H1 (cell line): Measurements from ENCODE around the gene ORMDL3. TPM values are rescaled to one million over a fixed set of nuclear protein-coding genes. Genes with fewer than 3 reads are reported as not detected.

Source experiments
- CTCF ChIA-PET: fragments of 300-600 bp; sonication (Branson Sonifier 250); formaldehyde crosslinking; loops from one replicate; lab custom pipeline; 2021; ENCODE audit not compliant: partially characterized antibody; lab: Charles Lee
- POLR2A ChIA-PET: fragments of 300-600 bp; sonication (Branson Sonifier 250); formaldehyde crosslinking; loops from one replicate; lab custom pipeline; 2021; ENCODE audit warnings: inconsistent platforms; ENCODE audit not compliant: partially characterized antibody; lab: Charles Lee
- DNase-seq, 2 experiments: peaks; one replicate each; pipeline versions ENCODE4 v3.0.0 to v3.0.0-alpha.2; 2010 to 2022; ENCODE audit warnings: low spot score in 2 of 2, low read depth in 1 of 2, mixed read lengths in 1 of 2
- FAIRE-seq: peaks from 2 replicates; lab custom pipeline; 2011; peaks lifted over from hg19 to GRCh38; lab: Jason Lieb, UNC
- H2AFZ ChIP-seq: 2 replicates; pipeline ENCODE4 v1.8.1; 2012; ENCODE audit warnings: low read length, inconsistent platforms
- H2AK5ac ChIP-seq: 2 replicates; pipeline ENCODE4 v1.6.1; 2013; ENCODE audit warnings: low read depth, low read length
- H2BK120ac ChIP-seq: replicated peaks from 2 replicates; pipeline ENCODE3; 2013; ENCODE audit warnings: low read depth, low read length, inconsistent platforms
- H2BK12ac ChIP-seq: 2 replicates; pipeline ENCODE4 v1.6.1; 2013; ENCODE audit warnings: low read depth, low read length
- H2BK15ac ChIP-seq: 2 replicates; pipeline ENCODE4 v1.6.1; 2013; ENCODE audit warnings: low read length
- H2BK20ac ChIP-seq: 2 replicates; pipeline ENCODE4 v1.6.1; 2013; ENCODE audit warnings: low read length
- H2BK5ac ChIP-seq: 2 replicates; pipeline ENCODE4 v1.6.1; 2013; ENCODE audit warnings: low read depth, low read length
- H3K14ac ChIP-seq: 2 replicates; pipeline ENCODE4 v1.6.1; 2013; ENCODE audit warnings: inconsistent platforms; ENCODE audit not compliant: insufficient read length
- H3K18ac ChIP-seq: 2 replicates; pipeline ENCODE4 v1.6.1; 2013; ENCODE audit warnings: low read length; ENCODE audit errors: extremely low read depth
- H3K23ac ChIP-seq: 2 replicates; pipeline ENCODE4 v1.6.1; 2013; ENCODE audit warnings: inconsistent platforms; ENCODE audit not compliant: insufficient read length
- H3K23me2 ChIP-seq: 2 replicates; pipeline ENCODE4 v1.6.1; 2013; ENCODE audit warnings: low read depth, low read length
- H3K27ac ChIP-seq: 2 replicates; pipeline ENCODE4 v1.6.1; 2011; ENCODE audit warnings: low read depth, low read length, inconsistent platforms
- H3K27me3 ChIP-seq, 4 experiments: replicated peaks in 1 of 4; 1 replicate in 1 of 4; 2 replicates in 3 of 4; pipeline versions ENCODE4 v1.6.1 to v1.8.1; 2011 to 2013; ENCODE audit warnings: low read length in 3 of 4, mild to moderate bottlenecking in 3 of 4, inconsistent platforms in 2 of 4, mixed read lengths in 2 of 4, moderate library complexity in 1 of 4; ENCODE audit not compliant: control insufficient read depth in 3 of 4, insufficient read depth in 3 of 4; ENCODE audit errors: extremely low read depth in 1 of 4
- H3K36me3 ChIP-seq, 4 experiments: 2 replicates each; pipeline versions ENCODE4 v1.6.1 to v1.8.1; 2011 to 2013; ENCODE audit warnings: mild to moderate bottlenecking in 4 of 4, low read length in 3 of 4, moderate library complexity in 2 of 4, control low read depth in 1 of 4, inconsistent platforms in 1 of 4; ENCODE audit not compliant: insufficient read depth in 4 of 4, control insufficient read depth in 2 of 4
- H3K4ac ChIP-seq: replicated peaks from 2 replicates; pipeline ENCODE3; 2013; ENCODE audit warnings: low read length, low read depth, mixed read lengths, inconsistent platforms; ENCODE audit not compliant: insufficient read length
- H3K4me1 ChIP-seq, 4 experiments: replicated peaks in 1 of 4; 1 replicate in 1 of 4; 2 replicates in 3 of 4; pipeline versions ENCODE4 v1.6.1 to v1.8.1; 2011 to 2013; ENCODE audit warnings: low read length in 3 of 4, inconsistent platforms in 2 of 4, mixed read lengths in 1 of 4; ENCODE audit not compliant: insufficient read depth in 4 of 4, control insufficient read depth in 3 of 4
- H3K4me2 ChIP-seq, 2 experiments: 2 replicates each; pipeline versions ENCODE4 v1.6.1 to v1.8.1; 2011 to 2013; ENCODE audit warnings: low read depth in 2 of 2, low read length in 2 of 2, control low read depth in 1 of 2, inconsistent platforms in 1 of 2, mild to moderate bottlenecking in 1 of 2; ENCODE audit not compliant: insufficient read depth in 1 of 2
- H3K4me3 ChIP-seq, 4 experiments: fragments of 200-600, 300-600 bp in 1 of 4; sonication (generic), shearing (Covaris generic), sonication (Bioruptor Twin) in 1 of 4; 2 replicates each; pipeline versions ENCODE4 v1.5.1 to v1.8.1; 2011 to 2016; ENCODE audit warnings: low read length in 4 of 4, low read depth in 3 of 4, control low read depth in 2 of 4, inconsistent platforms in 2 of 4, mild to moderate bottlenecking in 2 of 4, mixed read lengths in 1 of 4, moderate library complexity in 1 of 4; ENCODE audit not compliant: insufficient read depth in 2 of 4; ENCODE audit errors: extremely low read depth in 1 of 4
- H3K56ac ChIP-seq: replicated peaks from 2 replicates; pipeline ENCODE3; 2013; ENCODE audit warnings: low read depth, mild to moderate bottlenecking, mixed read lengths, low read length, inconsistent platforms; ENCODE audit not compliant: insufficient read length
- H3K79me1 ChIP-seq: 2 replicates; pipeline ENCODE4 v1.6.1; 2013; ENCODE audit warnings: low read depth, low read length, control low read depth
- H3K79me2 ChIP-seq, 2 experiments: 2 replicates each; pipeline versions ENCODE4 v1.6.1 to v1.8.1; 2012 to 2013; ENCODE audit warnings: low read length in 2 of 2, mild to moderate bottlenecking in 2 of 2, inconsistent platforms in 1 of 2; ENCODE audit not compliant: insufficient read depth in 2 of 2, control insufficient read depth in 1 of 2
- H3K9ac ChIP-seq, 4 experiments: replicated peaks in 1 of 4; 1 replicate in 1 of 4; 2 replicates in 3 of 4; pipeline versions ENCODE4 v1.6.1 to v1.8.1; 2011 to 2013; ENCODE audit warnings: low read depth in 3 of 4, low read length in 3 of 4, control low read depth in 2 of 4, mild to moderate bottlenecking in 2 of 4, moderate library complexity in 2 of 4, inconsistent platforms in 1 of 4; ENCODE audit errors: extremely low read depth in 1 of 4
- H3K9me3 ChIP-seq, 2 experiments: 2 replicates each; pipeline versions ENCODE4 v1.6.1 to v1.8.1; 2012 to 2013; ENCODE audit warnings: mild to moderate bottlenecking in 2 of 2, moderate library complexity in 2 of 2, control low read depth in 1 of 2, inconsistent platforms in 1 of 2, low read depth in 1 of 2, low read length in 1 of 2, mixed read lengths in 1 of 2; ENCODE audit not compliant: insufficient read depth in 2 of 2
- H4K20me1 ChIP-seq, 2 experiments: replicated peaks in 1 of 2; 2 replicates each; pipeline versions ENCODE3 to v1.8.1; 2011 to 2013; ENCODE audit warnings: inconsistent platforms in 2 of 2, low read length in 2 of 2, mild to moderate bottlenecking in 1 of 2; ENCODE audit not compliant: insufficient read depth in 2 of 2, control insufficient read depth in 1 of 2
- H4K5ac ChIP-seq: 2 replicates; pipeline ENCODE4 v1.6.1; 2013; ENCODE audit warnings: low read length, low read depth, mixed read lengths, inconsistent platforms; ENCODE audit not compliant: insufficient read length
- H4K8ac ChIP-seq: 2 replicates; pipeline ENCODE4 v1.8.0; 2013; ENCODE audit warnings: mild to moderate bottlenecking, moderate library complexity, low read length, inconsistent platforms; ENCODE audit not compliant: insufficient read depth; ENCODE audit errors: extremely low read depth
- H4K91ac ChIP-seq: replicated peaks from 2 replicates; pipeline ENCODE3; 2013; ENCODE audit warnings: low read length, mixed read lengths, inconsistent platforms; ENCODE audit not compliant: insufficient read length
- BACH1 ChIP-seq: IDR thresholded peaks from 2 replicates; pipeline ENCODE4 v1.6.1; 2012; ENCODE audit warnings: low read length, improper control_type of control experiment
- CTBP2 ChIP-seq: IDR thresholded peaks from 2 replicates; pipeline ENCODE4 v1.7.0; 2011; ENCODE audit warnings: borderline replicate concordance, mild to moderate bottlenecking, moderate library complexity, mixed read lengths, low read length; ENCODE audit not compliant: insufficient read depth, insufficient read length
- EP300 ChIP-seq, 2 experiments: IDR thresholded peaks; 1 replicate in 1 of 2; 2 replicates in 1 of 2; pipeline ENCODE4 v1.6.1; 2011 to 2012; ENCODE audit warnings: low read depth in 2 of 2, low read length in 2 of 2, mild to moderate bottlenecking in 2 of 2, borderline replicate concordance in 1 of 2, inconsistent platforms in 1 of 2, moderate library complexity in 1 of 2
- FOSL1 ChIP-seq: IDR thresholded peaks from 2 replicates; pipeline ENCODE4 v1.6.1; 2011; ENCODE audit warnings: mild to moderate bottlenecking, low read depth, low read length, moderate library complexity; ENCODE audit not compliant: insufficient read depth
- JUND ChIP-seq: IDR thresholded peaks from 2 replicates; pipeline ENCODE4 v1.6.1; 2011; ENCODE audit warnings: mild to moderate bottlenecking, improper control_type of control experiment, low read length
- KDM4A ChIP-seq: IDR thresholded peaks from one replicate; pipeline ENCODE4 v1.7.1; 2012; ENCODE audit warnings: low read depth, mild to moderate bottlenecking, moderate library complexity, low read length, inconsistent platforms; ENCODE audit not compliant: severe bottlenecking
- POU5F1 ChIP-seq: IDR thresholded peaks from 2 replicates; pipeline ENCODE4 v1.6.1; 2011; ENCODE audit warnings: low read depth, mild to moderate bottlenecking, low read length, moderate library complexity
- TAF1 ChIP-seq: IDR thresholded peaks from 2 replicates; pipeline ENCODE4 v1.6.1; 2011; ENCODE audit warnings: mild to moderate bottlenecking, low read depth, low read length
- WGBS, 2 experiments: shearing (Covaris generic) in 1 of 2; methylation state at CpG; one replicate each; pipeline versions ENCODE4 v1.1.6 to v1.1.7; 2013 to 2015; ENCODE audit warnings: low lambda C conversion rate in 2 of 2, mixed read lengths in 2 of 2, inconsistent platforms in 1 of 2, low coverage in 1 of 2, missing lambda C conversion rate in 1 of 2; ENCODE audit not compliant: insufficient replicate concordance in 2 of 2, insufficient coverage in 1 of 2, insufficient read length in 1 of 2; ENCODE audit errors: extremely low coverage in 1 of 2, missing lambda C conversion rate in 1 of 2; 5-methylcytosine and 5-hydroxymethylcytosine counted together
- polyA plus RNA-seq, 7 experiments: library from polyadenylated mRNA; depleted of rRNA in 3 of 7; stranded (reverse) in 5 of 7; unstranded in 2 of 7; fragments of >200 nt in 5 of 7; fragments of 200-250 nt in 2 of 7; gene quantifications; 1 replicate in 5 of 7; 2 replicates in 1 of 7; 4 replicates in 1 of 7; pipeline versions ENCODE4 v1.2.1 to v1.2.3, GENCODE V29; 2011 to 2013; ENCODE audit warnings: missing spikeins in 2 of 7, mixed read lengths in 2 of 7
- total RNA-seq: library from RNA; stranded (reverse); fragmentation: NEBNext Ultra II Directional; extraction: Animal tissue kit (Norgen Biotek cat#: 25700); gene quantifications from 2 replicates; pipeline ENCODE4 v1.2.1, GENCODE V29; 2021
- TF ChIP-seq, protein P1 (sequence below): IDR thresholded peaks from 2 replicates; pipeline ENCODE4 v1.6.1; 2012; ENCODE audit warnings: inconsistent platforms
- TF ChIP-seq, protein P2 (sequence below), 3 experiments: IDR thresholded peaks; 1 replicate in 2 of 3; 2 replicates in 1 of 3; pipeline versions ENCODE4 v1.5.1 to v1.6.1; 2011; ENCODE audit warnings: low read length in 3 of 3, mild to moderate bottlenecking in 3 of 3, inconsistent platforms in 2 of 3, low read depth in 1 of 3, moderate library complexity in 1 of 3; ENCODE audit not compliant: insufficient read depth in 1 of 3; ENCODE audit errors: control extremely low read depth in 1 of 3

The ORMDL3 gene
- total and polyA plus RNA-seq, 2 of the 8 experiments (the other 6 are each of a cell fraction or from before 2014, with no cell fraction given), result 50.4 to 108 TPM

DNA sequence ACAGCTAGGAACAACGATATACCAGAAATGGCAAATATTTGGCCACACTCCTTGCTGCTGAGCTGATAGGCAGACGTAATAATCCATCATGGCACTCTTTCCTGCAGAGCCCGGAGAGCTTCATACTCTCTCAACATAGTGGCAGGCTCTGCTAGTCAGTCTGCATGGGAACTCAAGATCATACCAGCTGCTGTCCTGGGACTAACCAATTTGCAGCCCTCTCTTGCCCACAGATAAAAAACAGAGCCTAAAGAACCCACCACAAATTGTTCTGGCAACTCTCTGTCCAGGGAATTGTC is 22.5 kb downstream of the ORMDL3 start:
- Histone ChIP-seq H3K4me3 (no peak overlapping the region), H3K79me1 (no peaks in the 10 kb centered on the region), H2BK12ac (no peak overlapping the region), H3K23ac (no peak overlapping the region), H3K23me2 (no peaks in the 10 kb centered on the region), H2AK5ac (no peak overlapping the region), H3K4ac (no peak overlapping the region), H4K8ac (no peak overlapping the region), H2BK120ac (no peak overlapping the region), H3K4me2 (no peak overlapping the region), H3K56ac (no peak overlapping the region), H2BK15ac (no peak overlapping the region), H4K5ac (no peak overlapping the region), H3K18ac (no peak overlapping the region), H2BK20ac (no peak overlapping the region), H3K14ac (no peak overlapping the region), H4K91ac (no peak overlapping the region), H3K9ac (no peak overlapping the region), H3K4me1 (no peaks in the 10 kb centered on the region), H2BK5ac (no peak overlapping the region), H3K36me3 (peaks cover 0 to 8% (median under 1%) of the 10 kb centered on the region in 4 experiments; a peak in 3 of 8 replicates), H4K20me1 (no peaks in the 10 kb centered on the region), H3K79me2 (no peaks in the 10 kb centered on the region), H2AFZ (no peak overlapping the region), H3K9me3 (no peaks in the 10 kb centered on the region), H3K27me3 (no peaks in the 10 kb centered on the region), H3K27ac (no peak overlapping the region)
- CTCF ChIA-PET, result no interaction called here
- POLR2A ChIA-PET, result interaction anchor here (0.9 to 1.3 kb wide), 2 partner anchors 22 to 29 kb away, joined by 3 to 4 read pairs; partner anchors contain the start of genes LRRC3C and ORMDL3
- WGBS, 2 experiments, result 84% methylated on average over 3 of the region's 3 CpGs; no CpG with 5 or more reads in 1 of the 2 experiments
- no peak for FAIRE-seq
- DNase-seq, result no peak
- TF ChIP-seq TAF1 (no peak), CTBP2 (no peak), JUND (no peak), FOSL1 (no peak), EP300 (IDR thresholded peaks at IDR 0.05; ENCODE audit: borderline replicate concordance in 1 of 2, low read depth in 2 of 2, low read length in 2 of 2) (no peak), BACH1 (no peak), POU5F1 (no peak), KDM4A (no peak)
- TF ChIP-seq, protein P1, sequence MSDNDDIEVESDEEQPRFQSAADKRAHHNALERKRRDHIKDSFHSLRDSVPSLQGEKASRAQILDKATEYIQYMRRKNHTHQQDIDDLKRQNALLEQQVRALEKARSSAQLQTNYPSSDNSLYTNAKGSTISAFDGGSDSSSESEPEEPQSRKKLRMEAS, result no peak
- TF ChIP-seq, protein P2, sequence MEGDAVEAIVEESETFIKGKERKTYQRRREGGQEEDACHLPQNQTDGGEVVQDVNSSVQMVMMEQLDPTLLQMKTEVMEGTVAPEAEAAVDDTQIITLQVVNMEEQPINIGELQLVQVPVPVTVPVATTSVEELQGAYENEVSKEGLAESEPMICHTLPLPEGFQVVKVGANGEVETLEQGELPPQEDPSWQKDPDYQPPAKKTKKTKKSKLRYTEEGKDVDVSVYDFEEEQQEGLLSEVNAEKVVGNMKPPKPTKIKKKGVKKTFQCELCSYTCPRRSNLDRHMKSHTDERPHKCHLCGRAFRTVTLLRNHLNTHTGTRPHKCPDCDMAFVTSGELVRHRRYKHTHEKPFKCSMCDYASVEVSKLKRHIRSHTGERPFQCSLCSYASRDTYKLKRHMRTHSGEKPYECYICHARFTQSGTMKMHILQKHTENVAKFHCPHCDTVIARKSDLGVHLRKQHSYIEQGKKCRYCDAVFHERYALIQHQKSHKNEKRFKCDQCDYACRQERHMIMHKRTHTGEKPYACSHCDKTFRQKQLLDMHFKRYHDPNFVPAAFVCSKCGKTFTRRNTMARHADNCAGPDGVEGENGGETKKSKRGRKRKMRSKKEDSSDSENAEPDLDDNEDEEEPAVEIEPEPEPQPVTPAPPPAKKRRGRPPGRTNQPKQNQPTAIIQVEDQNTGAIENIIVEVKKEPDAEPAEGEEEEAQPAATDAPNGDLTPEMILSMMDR (IDR thresholded peaks at IDR 0.05; ENCODE audit: control extremely low read depth in 1 of 3, insufficient read depth in 1 of 3, low read depth in 1 of 3, low read length in 3 of 3), result no peak
